Liver (tissue), 3 donors: Measurements from ENCODE around the gene ERC1.

Source experiments
- ATF3 ChIP-seq: IDR thresholded peaks from 2 replicates; pipeline ENCODE4 v1.6.1; 2016; ENCODE audit warnings: antibody characterized with exemption
- CTCF ChIP-seq: fragments of 150-350 bp; IDR thresholded peaks from 2 replicates; pipeline ENCODE4 v1.5.1; 2017; ENCODE audit warnings: improper control_type of control experiment, low read depth, low read length; ENCODE audit not compliant: missing input control
- EGR1 ChIP-seq, 2 donors: IDR thresholded peaks; 2 replicates each; pipeline ENCODE4 v1.6.1; 2016 to 2018; ENCODE audit warnings: antibody characterized with exemption in 2 of 2, low read depth in 2 of 2
- FOXA1 ChIP-seq: IDR thresholded peaks from 2 replicates; pipeline ENCODE4 v1.6.1; 2016; ENCODE audit warnings: antibody characterized with exemption
- FOXA2 ChIP-seq: IDR thresholded peaks from 2 replicates; pipeline ENCODE4 v1.6.1; 2016; ENCODE audit warnings: antibody characterized with exemption
- GABPA ChIP-seq, 2 donors: IDR thresholded peaks in 1 of 2; conservative IDR thresholded peaks in 1 of 2; 2 replicates each; pipeline ENCODE4 v1.6.1; 2016; ENCODE audit warnings: antibody characterized with exemption in 2 of 2, mild to moderate bottlenecking in 1 of 2, moderate library complexity in 1 of 2
- JUND ChIP-seq, 2 donors: IDR thresholded peaks; 2 replicates each; pipeline ENCODE4 v1.6.1; 2016; ENCODE audit warnings: antibody characterized with exemption in 2 of 2
- MAX ChIP-seq: IDR thresholded peaks from 2 replicates; pipeline ENCODE4 v1.6.1; 2016; ENCODE audit warnings: antibody characterized with exemption
- NR2F2 ChIP-seq: IDR thresholded peaks from 2 replicates; pipeline ENCODE4 v1.6.1; 2016; ENCODE audit warnings: antibody characterized with exemption
- RAD21 ChIP-seq, 2 donors: IDR thresholded peaks; 2 replicates each; pipeline ENCODE4 v1.6.1; 2016; ENCODE audit warnings: antibody characterized with exemption in 2 of 2, mild to moderate bottlenecking in 2 of 2
- REST ChIP-seq: IDR thresholded peaks from 2 replicates; pipeline ENCODE4 v1.6.1; 2016; ENCODE audit warnings: antibody characterized with exemption, mild to moderate bottlenecking
- RXRA ChIP-seq, 2 donors: IDR thresholded peaks; 2 replicates each; pipeline ENCODE4 v1.6.1; 2017 to 2018; ENCODE audit warnings: antibody characterized with exemption in 2 of 2, mild to moderate bottlenecking in 1 of 2
- donor health status: healthy.
- donor health status: healthy.

GRCh38 chr12:1332327-1332726 lies 341.3 kb downstream of the ERC1 start:
- TF ChIP-seq CTCF (no peak), EGR1 (IDR thresholded peaks at IDR 0.05; ENCODE audit: low read depth in 2 of 2) (no peak), REST (no peak), RXRA (IDR thresholded peaks at IDR 0.05) (no peak), JUND (IDR thresholded peaks at IDR 0.05) (no peak), FOXA2 (no peak), GABPA (IDR thresholded peaks at IDR 0.05 in 1 of 2, conservative IDR thresholded peaks at IDR 0.05 in 1 of 2) (no peak), FOXA1 (no peak), MAX (no peak), NR2F2 (no peak), ATF3 (no peak), RAD21 (IDR thresholded peaks at IDR 0.05) (no peak)
